Nucleus accumbens (tissue), 56 donors: ENCODE measurements around the gene PYY.
"Not testable (repeated sequence)": the region's sequence is repeated elsewhere in the genome, so short reads cannot be mapped to it uniquely, and the experiment has no call there.

ENCODE experiments used
- DNase-seq, 56 donors: peaks; one replicate each; lab custom pipeline; 2025; lab: John Stamatoyannopoulos, UW

The PYY gene

GRCh38 chr17:43979671-43980070, 25.9 kb upstream of the PYY start:
- no peak for DNase-seq

- no peak for DNase-seq
These were observed 25.3 kb upstream of the PYY start for GRCh38 chr17:43979011-43979410.

GRCh38 chr17:43978078-43978477, 24.3 kb upstream of the PYY start:
- DNase-seq, result no peak

- DNase-seq, result no peak
These were observed 23.5 kb upstream of the PYY start for GRCh38 chr17:43976963-43977837.

- DNase-seq, result no peak
These were observed 22.2 kb upstream of the PYY start for GRCh38 chr17:43975898-43976297.

GRCh38 chr17:43974382-43975266, 20.9 kb upstream of the PYY start:
- no peak for DNase-seq

GRCh38 chr17:43972444-43973212, 18.9 kb upstream of the PYY start:
- not testable (repeated sequence) for DNase-seq

- not testable (repeated sequence) for DNase-seq
These were observed 17.7 kb upstream of the PYY start for GRCh38 chr17:43971436-43971835.

- DNase-seq, result no peak
These were observed 16.6 kb upstream of the PYY start for GRCh38 chr17:43970366-43970765.

GRCh38 chr17:43967251-43967875, 13.6 kb upstream of the PYY start:
- no peak for DNase-seq

- DNase-seq, result no peak
These were observed 12.5 kb upstream of the PYY start for GRCh38 chr17:43966276-43966675.

GRCh38 chr17:43962479-43962878, 8.7 kb upstream of the PYY start:
- no peak for DNase-seq

GRCh38 chr17:43961954-43962353, 8.2 kb upstream of the PYY start:
- no peak for DNase-seq

GRCh38 chr17:43961292-43961691, 7.6 kb upstream of the PYY start:
- DNase-seq, result not testable (repeated sequence)

GRCh38 chr17:43958748-43959352, 5.1 kb upstream of the PYY start:
- DNase-seq, result no peak

GRCh38 chr17:43956222-43956621, 2.5 kb upstream of the PYY start:
- DNase-seq, result peak in 4 of 56 donors; percentile 0 to 49 (median 6)

- no peak for DNase-seq
These were observed 745 bp downstream of the PYY start for GRCh38 chr17:43952724-43953666.

- no peak for DNase-seq
These were observed 1.4 kb downstream of the PYY start for GRCh38 chr17:43952351-43952723.

GRCh38 chr17:43951750-43952149, 2.0 kb downstream of the PYY start:
- DNase-seq, result no peak
